Endothelial cell of umbilical vein (primary cell): ENCODE results near the gene GOLGA8R.
"Not testable (repeated sequence)": the region's sequence is repeated elsewhere in the genome, so short reads cannot be mapped to it uniquely, and the experiment has no call there.

Experiments used
- POLR2A ChIP-seq: IDR thresholded peaks from 2 replicates; pipeline ENCODE4 v1.6.1; 2012; ENCODE audit warnings: low read depth, mild to moderate bottlenecking, control low read depth, low read length
- TF ChIP-seq, protein P1 (sequence below): IDR thresholded peaks from 2 replicates; pipeline ENCODE4 v1.6.1; 2011; ENCODE audit not compliant: insufficient read depth, insufficient read length
- TF ChIP-seq, protein P2 (sequence below), 2 donors: IDR thresholded peaks; 1 replicate in 1 of 2; 2 replicates in 1 of 2; pipeline ENCODE4 v1.5.1; 2011; ENCODE audit warnings: low read length in 2 of 2, mild to moderate bottlenecking in 2 of 2, moderate library complexity in 2 of 2, control low read depth in 1 of 2, inconsistent platforms in 1 of 2, low read depth in 1 of 2; ENCODE audit not compliant: insufficient read depth in 1 of 2; ENCODE audit errors: extremely low read depth in 1 of 2

DNA sequence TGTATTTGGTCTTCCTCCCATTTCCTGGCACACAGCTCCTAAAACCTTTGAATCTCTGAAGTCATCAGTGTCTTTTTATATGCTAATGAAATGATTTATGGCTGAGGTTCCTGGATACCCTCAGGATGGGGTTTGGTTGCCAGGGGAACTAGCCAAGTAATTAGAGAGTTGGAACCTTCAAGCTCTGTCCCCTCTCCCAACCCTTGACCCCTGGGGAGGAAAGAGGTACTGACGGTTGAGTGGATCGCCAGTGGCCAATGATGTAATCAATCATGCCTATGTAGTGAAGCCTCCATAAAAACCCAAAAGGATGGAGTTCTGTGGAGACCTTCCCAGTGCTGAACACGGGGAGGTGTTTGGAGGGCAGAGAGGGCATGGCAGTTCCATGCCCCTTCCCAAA is 45.8 kb downstream of the GOLGA8R start:
- TF ChIP-seq POLR2A: not testable (repeated sequence)
- TF ChIP-seq, protein P1, sequence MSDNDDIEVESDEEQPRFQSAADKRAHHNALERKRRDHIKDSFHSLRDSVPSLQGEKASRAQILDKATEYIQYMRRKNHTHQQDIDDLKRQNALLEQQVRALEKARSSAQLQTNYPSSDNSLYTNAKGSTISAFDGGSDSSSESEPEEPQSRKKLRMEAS: not testable (repeated sequence)
- TF ChIP-seq, protein P2, sequence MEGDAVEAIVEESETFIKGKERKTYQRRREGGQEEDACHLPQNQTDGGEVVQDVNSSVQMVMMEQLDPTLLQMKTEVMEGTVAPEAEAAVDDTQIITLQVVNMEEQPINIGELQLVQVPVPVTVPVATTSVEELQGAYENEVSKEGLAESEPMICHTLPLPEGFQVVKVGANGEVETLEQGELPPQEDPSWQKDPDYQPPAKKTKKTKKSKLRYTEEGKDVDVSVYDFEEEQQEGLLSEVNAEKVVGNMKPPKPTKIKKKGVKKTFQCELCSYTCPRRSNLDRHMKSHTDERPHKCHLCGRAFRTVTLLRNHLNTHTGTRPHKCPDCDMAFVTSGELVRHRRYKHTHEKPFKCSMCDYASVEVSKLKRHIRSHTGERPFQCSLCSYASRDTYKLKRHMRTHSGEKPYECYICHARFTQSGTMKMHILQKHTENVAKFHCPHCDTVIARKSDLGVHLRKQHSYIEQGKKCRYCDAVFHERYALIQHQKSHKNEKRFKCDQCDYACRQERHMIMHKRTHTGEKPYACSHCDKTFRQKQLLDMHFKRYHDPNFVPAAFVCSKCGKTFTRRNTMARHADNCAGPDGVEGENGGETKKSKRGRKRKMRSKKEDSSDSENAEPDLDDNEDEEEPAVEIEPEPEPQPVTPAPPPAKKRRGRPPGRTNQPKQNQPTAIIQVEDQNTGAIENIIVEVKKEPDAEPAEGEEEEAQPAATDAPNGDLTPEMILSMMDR (IDR thresholded peaks at IDR 0.05; ENCODE audit: extremely low read depth in 1 of 2, insufficient read depth in 1 of 2, low read depth in 1 of 2, low read length in 2 of 2): not testable (repeated sequence)
